GM23338 (cell line): ENCODE measurements around the gene XPO6. TPM values are rescaled to one million over a fixed set of nuclear protein-coding genes. Genes with fewer than 3 reads are reported as not detected.

Experiments
- ATAC-seq: fragments of 200-7000 bp; cut with Tn5 transposase; 3 replicates; pipeline ENCODE4 v1.9.1; 2020
- DNase-seq: peaks from one replicate; pipeline ENCODE4 v3.0.0-alpha.2; 2015; ENCODE audit warnings: low spot score
- H2AFZ ChIP-seq: fragments of 200-600 bp; sonication (generic); 2 replicates; pipeline ENCODE4 v1.8.0; 2016; ENCODE audit warnings: antibody characterized with exemption, mild to moderate bottlenecking, moderate library complexity
- H3F3A ChIP-seq: fragments of 200-600 bp; sonication (generic); replicated peaks from 2 replicates; pipeline ENCODE4 v1.8.0; 2017; ENCODE audit warnings: antibody characterized with exemption, mixed run types, low read depth
- H3K27ac ChIP-seq: fragments of 200-600 bp; sonication (generic); 2 replicates; pipeline ENCODE4 v1.6.1; 2016; ENCODE audit warnings: low read depth
- H3K27me3 ChIP-seq: fragments of 200-600 bp; sonication (generic); 2 replicates; pipeline ENCODE4 v1.8.0; 2016; ENCODE audit warnings: mild to moderate bottlenecking, mixed run types, moderate library complexity; ENCODE audit not compliant: insufficient read depth
- H3K36me3 ChIP-seq: fragments of 200-600 bp; sonication (generic); 2 replicates; pipeline ENCODE4 v1.8.0; 2016; ENCODE audit warnings: mild to moderate bottlenecking; ENCODE audit not compliant: insufficient read depth
- H3K4me1 ChIP-seq: fragments of 200-600 bp; sonication (generic); 2 replicates; pipeline ENCODE4 v1.8.0; 2016; ENCODE audit warnings: mild to moderate bottlenecking, moderate library complexity; ENCODE audit not compliant: insufficient read depth
- H3K4me2 ChIP-seq: fragments of 200-600 bp; sonication (generic); 2 replicates; pipeline ENCODE4 v1.7.1; 2017; ENCODE audit warnings: mixed run types
- H3K4me3 ChIP-seq: fragments of 200-600 bp; sonication (generic); 2 replicates; pipeline ENCODE4 v1.6.1; 2016; ENCODE audit warnings: mixed run types
- H3K79me2 ChIP-seq: fragments of 200-600 bp; sonication (generic); replicated peaks from 2 replicates; pipeline ENCODE4 v1.8.0; 2017; ENCODE audit warnings: mild to moderate bottlenecking; ENCODE audit not compliant: insufficient read depth
- H3K9me2 ChIP-seq: fragments of 200-600 bp; sonication (generic); 2 replicates; pipeline ENCODE4 v1.8.0; 2017; ENCODE audit not compliant: insufficient read depth
- H4K20me1 ChIP-seq: fragments of 200-600 bp; sonication (generic); replicated peaks from 2 replicates; pipeline ENCODE4 v1.8.0; 2017; ENCODE audit warnings: mild to moderate bottlenecking; ENCODE audit not compliant: insufficient read depth
- H3K27ac Mint-ChIP-seq: 2 replicates; pipeline ENCODE4 v1.8.0; 2020; ENCODE audit warnings: inconsistent platforms, mild to moderate bottlenecking, moderate library complexity, mixed read lengths
- H3K27me3 Mint-ChIP-seq: 3 replicates; pipeline ENCODE4 v1.8.0; 2022; ENCODE audit warnings: low read depth, mild to moderate bottlenecking, moderate library complexity, mixed read lengths, inconsistent platforms; ENCODE audit not compliant: insufficient read depth, poor library complexity
- H3K36me3 Mint-ChIP-seq: 3 replicates; pipeline ENCODE4 v1.8.0; 2021; ENCODE audit warnings: low read depth, mild to moderate bottlenecking, inconsistent platforms, moderate library complexity, mixed read lengths
- H3K4me1 Mint-ChIP-seq: 3 replicates; pipeline ENCODE4 v1.8.0; 2020; ENCODE audit warnings: mild to moderate bottlenecking, inconsistent platforms, mixed read lengths
- H3K4me3 Mint-ChIP-seq: 3 replicates; pipeline ENCODE4 v1.8.0; 2021; ENCODE audit warnings: moderate library complexity, mild to moderate bottlenecking, inconsistent platforms, mixed read lengths
- H3K9me3 Mint-ChIP-seq: 3 replicates; pipeline ENCODE4 v1.8.0; 2020; ENCODE audit warnings: moderate library complexity, mild to moderate bottlenecking, inconsistent platforms, mixed read lengths
- CREB1 ChIP-seq: fragments of 250-450 bp; sonication (Bioruptor Pico); IDR thresholded peaks from 2 replicates; pipeline ENCODE4 v1.5.0; 2020; ENCODE audit warnings: low read depth, mild to moderate bottlenecking, moderate library complexity
- CTCF ChIP-seq, 2 experiments: fragments of 200-600 bp in 1 of 2; sonication (generic) in 1 of 2; conservative IDR thresholded peaks; 2 replicates each; pipeline versions ENCODE4 v1.5.1 to v1.6.1; 2016 to 2017; ENCODE audit warnings: antibody characterized with exemption in 2 of 2, low read depth in 2 of 2, mild to moderate bottlenecking in 2 of 2, moderate library complexity in 1 of 2
- EZH2 ChIP-seq: fragments of 200-600 bp; sonication (generic); IDR thresholded peaks from one replicate; pipeline ENCODE4 v1.8.0; 2017; ENCODE audit warnings: antibody characterized with exemption, mild to moderate bottlenecking, low read depth; ENCODE audit not compliant: unreplicated experiment
- EZH2phosphoT487 ChIP-seq: fragments of 200-600 bp; sonication (generic); IDR thresholded peaks from one replicate; pipeline ENCODE4 v1.8.1; 2018; ENCODE audit warnings: antibody characterized with exemption; ENCODE audit not compliant: unreplicated experiment
- JUNB ChIP-seq: IDR thresholded peaks from one replicate; pipeline ENCODE4 v1.6.1; 2016; ENCODE audit warnings: antibody characterized with exemption; ENCODE audit not compliant: unreplicated experiment
- NANOG ChIP-seq: IDR thresholded peaks from 2 replicates; pipeline ENCODE4 v1.6.1; 2016; ENCODE audit warnings: antibody characterized with exemption, borderline replicate concordance
- POLR2AphosphoS5 ChIP-seq: IDR thresholded peaks from 2 replicates; pipeline ENCODE4 v1.6.1; 2016; ENCODE audit warnings: antibody characterized with exemption, low read depth
- STAT1 ChIP-seq: IDR thresholded peaks from one replicate; pipeline ENCODE4 v1.6.1; 2016; ENCODE audit warnings: antibody characterized with exemption; ENCODE audit not compliant: unreplicated experiment
- ZNF114 ChIP-seq: fragments of 250-450 bp; sonication (Bioruptor Pico); IDR thresholded peaks from 2 replicates; pipeline ENCODE4 v1.5.0; 2020; ENCODE audit warnings: mild to moderate bottlenecking, moderate library complexity
- ZNF462 ChIP-seq: fragments of 250-450 bp; sonication (Bioruptor Pico); IDR thresholded peaks from 2 replicates; pipeline ENCODE4 v1.5.0; 2020; ENCODE audit warnings: mild to moderate bottlenecking, moderate library complexity
- polyA plus RNA-seq: library from polyadenylated mRNA; unstranded; fragments of >200 nt; fragmentation: Nextera tagmentation; extraction: Ambion mirVana; gene quantifications from 2 replicates; pipeline ENCODE4 v1.2.1, GENCODE V29; 2016
- total RNA-seq: library from RNA; depleted of rRNA; stranded (reverse); fragments of >200 nt; shearing (Covaris generic); gene quantifications from 2 replicates; pipeline ENCODE4 v1.2.3, GENCODE V29; 2014

Gene XPO6
- total and polyA plus RNA-seq, 2 experiments from 2014 or later = 83.9 to 178 TPM

GRCh38 chr16:28161626-28162025 is 50.1 kb downstream of the XPO6 start:
- Mint-ChIP-seq H3K4me1 (peaks cover 33% of the 10 kb centered on the region), H3K27me3 (no peaks in the 10 kb centered on the region), H3K36me3 (peaks cover 20% of the 10 kb centered on the region)

GRCh38 chr16:28158136-28158535 is 53.6 kb downstream of the XPO6 start:
- Mint-ChIP-seq H3K27ac (no peak overlapping the region), H3K9me3 (no peaks in the 10 kb centered on the region), H3K27me3 (no peaks in the 10 kb centered on the region), H3K36me3 (peaks cover 21% of the 10 kb centered on the region), H3K4me3 (no peak overlapping the region), H3K4me1 (peaks cover 19% of the 10 kb centered on the region)
- no peak overlapping the region for H3K27ac ChIP-seq
- no peak for DNase-seq
- ATAC-seq = no peak
- no peaks in the 10 kb centered on the region for H3K27me3 ChIP-seq
- no peaks in the 10 kb centered on the region for H3K4me1 ChIP-seq
- no peaks in the 10 kb centered on the region for H3K9me2 ChIP-seq
- no peak overlapping the region for H3K4me2 ChIP-seq
- H3K79me2 ChIP-seq = peaks cover 54% of the 10 kb centered on the region
- H3K36me3 ChIP-seq = peaks cover 15% of the 10 kb centered on the region
- peaks cover 33% of the 10 kb centered on the region for H4K20me1 ChIP-seq
- H2AFZ ChIP-seq = no peak overlapping the region
- no peak overlapping the region for H3K4me3 ChIP-seq
- no peaks in the 10 kb centered on the region for H3F3A ChIP-seq
- TF ChIP-seq ZNF462 (CRISPR knock-in tag) = no peak
- no peak for TF ChIP-seq CTCF (conservative IDR thresholded peaks at IDR 0.05; ENCODE audit: low read depth in 2 of 2)
- no peak for TF ChIP-seq POLR2AphosphoS5
- TF ChIP-seq EZH2phosphoT487 = no peak

More at GRCh38 chr16:28161626-28162025, 50.1 kb downstream of the XPO6 start:
- Mint-ChIP-seq H3K9me3 (no peaks in the 10 kb centered on the region), H3K27ac (peak overlapping the region; percentile 69; the same call in 1 of the 2 replicates), H3K4me3 (no peak overlapping the region)
- Histone ChIP-seq H2AFZ (no peak overlapping the region), H4K20me1 (peaks cover 23% of the 10 kb centered on the region; the same call in 1 of the 2 replicates), H3F3A (no peaks in the 10 kb centered on the region), H3K79me2 (peaks cover 44% of the 10 kb centered on the region), H3K36me3 (peaks cover 18% of the 10 kb centered on the region), H3K9me2 (no peaks in the 10 kb centered on the region), H3K4me2 (no peak overlapping the region), H3K27ac (no peak overlapping the region), H3K4me3 (no peak overlapping the region), H3K27me3 (no peaks in the 10 kb centered on the region), H3K4me1 (no peaks in the 10 kb centered on the region)
- ATAC-seq = no peak
- DNase-seq = no peak
- TF ChIP-seq STAT1 (no peak), CTCF (conservative IDR thresholded peaks at IDR 0.05; ENCODE audit: low read depth in 2 of 2) (no peak), EZH2 (no peak), ZNF114 (CRISPR knock-in tag) (no peak), NANOG (no peak), POLR2AphosphoS5 (no peak), CREB1 (CRISPR knock-in tag) (no peak), JUNB (no peak)
